GM19452 (cell line): ENCODE measurements around the gene SLC34A3.
"Not testable (repeated sequence)": the region's sequence is repeated elsewhere in the genome, so short reads cannot be mapped to it uniquely, and the experiment has no call there.

Experiments
- ATAC-seq: cut with Tn5 transposase; IDR thresholded peaks from one replicate; pipeline ENCODE4 v1.9.1; 2021; ENCODE audit not compliant: unreplicated experiment

SLC34A3 gene

GRCh38 chr9:137255448-137256114 lies 24.9 kb downstream of the SLC34A3 start:
- peak; percentile 41 for ATAC-seq

GRCh38 chr9:137256362-137256761 lies 25.7 kb downstream of the SLC34A3 start:
- no peak for ATAC-seq

- no peak for ATAC-seq
Measured at GRCh38 chr9:137256856-137257255, 26.2 kb downstream of the SLC34A3 start.

- ATAC-seq = not testable (repeated sequence)
Measured at GRCh38 chr9:137262173-137262908, 31.6 kb downstream of the SLC34A3 start.

GRCh38 chr9:137262909-137263285 lies 32.2 kb downstream of the SLC34A3 start:
- ATAC-seq = no peak

- no peak for ATAC-seq
Measured at GRCh38 chr9:137263506-137263905, 32.8 kb downstream of the SLC34A3 start.

- no peak for ATAC-seq
Measured at GRCh38 chr9:137264067-137264466, 33.4 kb downstream of the SLC34A3 start.

GRCh38 chr9:137265496-137266161 lies 34.9 kb downstream of the SLC34A3 start:
- ATAC-seq = no peak

GRCh38 chr9:137266162-137266527 lies 35.4 kb downstream of the SLC34A3 start:
- ATAC-seq = no peak

GRCh38 chr9:137266585-137267453 lies 36.1 kb downstream of the SLC34A3 start:
- ATAC-seq = no peak

GRCh38 chr9:137267933-137268355 lies 37.2 kb downstream of the SLC34A3 start:
- ATAC-seq = no peak

- no peak for ATAC-seq
Measured at GRCh38 chr9:137268538-137269201, 38.0 kb downstream of the SLC34A3 start.

GRCh38 chr9:137269231-137269772 lies 38.6 kb downstream of the SLC34A3 start:
- ATAC-seq = no peak

- ATAC-seq = no peak
Measured at GRCh38 chr9:137270929-137271695, 40.4 kb downstream of the SLC34A3 start.

GRCh38 chr9:137271696-137272076 lies 41.0 kb downstream of the SLC34A3 start:
- no peak for ATAC-seq

GRCh38 chr9:137272241-137273094 lies 41.8 kb downstream of the SLC34A3 start:
- no peak for ATAC-seq

- no peak for ATAC-seq
Measured at GRCh38 chr9:137273095-137273490, 42.4 kb downstream of the SLC34A3 start.

- ATAC-seq = no peak
Measured at GRCh38 chr9:137273611-137274320, 43.1 kb downstream of the SLC34A3 start.
